A549 (cell line): Measurements from ENCODE around the gene ITCH. TPM values are rescaled to one million over a fixed set of nuclear protein-coding genes. Genes with fewer than 3 reads are reported as not detected.
A peak's percentile ranks its signal among the peaks of the same experiment; 100 is the strongest.
"Not testable (repeated sequence)": the region's sequence is repeated elsewhere in the genome, so short reads cannot be mapped to it uniquely, and the experiment has no call there.

Experiments used
- ATAC-seq, 2 experiments: fragments of 200-7000 bp in 1 of 2; fragments of >200 bp in 1 of 2; cut with Nextera tagmentation in 1 of 2; cut with Tn5 transposase in 1 of 2; 3 replicates each; pipeline versions ENCODE4 v1.8.0 to v1.9.1; 2018 to 2020; ENCODE audit warnings: mild to moderate bottlenecking in 1 of 2, moderate library complexity in 1 of 2
- CTCF ChIA-PET: fragments of 300-600 bp; sonication (Branson Sonifier 250); formaldehyde crosslinking; extraction: SDS; loops from one replicate; lab custom pipeline; 2021; ENCODE audit warnings: antibody characterized with exemption, inconsistent platforms; lab: Yijun Ruan, JAX
- POLR2A ChIA-PET: fragments of 350-600 bp; formaldehyde crosslinking; extraction: SDS; loops from one replicate; lab custom pipeline; 2021; ENCODE audit warnings: antibody characterized with exemption, inconsistent platforms; lab: Yijun Ruan, JAX
- DNase-seq, 2 experiments: peaks; one replicate each; pipeline versions ENCODE4 v3.0.0 to v3.0.0-alpha.2; 2011 to 2016; ENCODE audit warnings: low read depth in 1 of 2, low spot score in 1 of 2
- FAIRE-seq: peaks from 2 replicates; lab custom pipeline; 2011; peaks lifted over from hg19 to GRCh38; lab: Jason Lieb, UNC
- H3K27ac ChIP-seq, 2 experiments: fragments of >200 bp; sonication (Bioruptor Twin); formaldehyde crosslinking; 3 replicates each; pipeline ENCODE4 v1.5.1; 2016 to 2017
- H3K4me1 ChIP-seq: fragments of >200 bp; sonication (Bioruptor Twin); formaldehyde crosslinking; 3 replicates; pipeline ENCODE4 v1.6.1; 2016
- H3K4me2 ChIP-seq: fragments of >200 bp; sonication (Bioruptor Twin); formaldehyde crosslinking; 3 replicates; pipeline ENCODE4 v1.6.1; 2016
- H3K4me3 ChIP-seq: fragments of >200 bp; sonication (Bioruptor Twin); formaldehyde crosslinking; 3 replicates; pipeline ENCODE4 v1.5.1; 2016
- H3K9me3 ChIP-seq: fragments of >200 bp; sonication (Bioruptor Twin); formaldehyde crosslinking; 3 replicates; pipeline ENCODE4 v1.6.1; 2016
- BCL3 ChIP-seq: fragments of >200 bp; sonication (Bioruptor Twin); formaldehyde crosslinking; IDR thresholded peaks from 3 replicates; pipeline ENCODE4 v1.6.1; 2016
- CBX8 ChIP-seq: fragments of 200-600 bp; sonication (generic); IDR thresholded peaks from 2 replicates; pipeline ENCODE4 v1.6.1; 2016
- CHD4 ChIP-seq: fragments of 200-600 bp; sonication (generic); IDR thresholded peaks from 2 replicates; pipeline ENCODE4 v1.6.1; 2016; ENCODE audit warnings: antibody characterized with exemption, mild to moderate bottlenecking, borderline replicate concordance
- E2F6 ChIP-seq: IDR thresholded peaks from 2 replicates; pipeline ENCODE4 v1.6.1; 2012; ENCODE audit warnings: low read depth, borderline replicate concordance
- EHF ChIP-seq: fragments of 250-450 bp; sonication (Bioruptor Pico); IDR thresholded peaks from 2 replicates; pipeline ENCODE4 v1.5.0; 2020; ENCODE audit warnings: mild to moderate bottlenecking
- FOSL2 ChIP-seq, 2 experiments: fragments of 450-650 bp in 1 of 2; fragments of >200 bp in 1 of 2; sonication (Bioruptor Twin) in 1 of 2; formaldehyde crosslinking; IDR thresholded peaks; 2 replicates each; pipeline versions ENCODE4 v1.5.0 to v1.6.1; 2016 to 2020; ENCODE audit warnings: mild to moderate bottlenecking in 1 of 2, moderate library complexity in 1 of 2
- GATA3 ChIP-seq: IDR thresholded peaks from 2 replicates; pipeline ENCODE4 v1.6.1; 2012; ENCODE audit warnings: borderline replicate concordance
- HMGXB4 ChIP-seq: fragments of 250-450 bp; sonication (Bioruptor Pico); IDR thresholded peaks from 2 replicates; pipeline ENCODE4 v1.5.0; 2021; ENCODE audit warnings: mild to moderate bottlenecking, moderate library complexity, borderline replicate concordance
- JUN ChIP-seq, 2 experiments: fragments of >200 bp; sonication (Bioruptor Twin); formaldehyde crosslinking; IDR thresholded peaks; 2 replicates in 1 of 2; 3 replicates in 1 of 2; pipeline ENCODE4 v1.6.1; 2016 to 2017
- MAZ ChIP-seq: fragments of 150-350 bp; IDR thresholded peaks from 2 replicates; pipeline ENCODE4 v1.6.1; 2014; ENCODE audit warnings: antibody characterized with exemption, low read depth, low read length, borderline replicate concordance
- NR3C1 ChIP-seq: fragments of >200 bp; sonication (Bioruptor Twin); formaldehyde crosslinking; IDR thresholded peaks from 3 replicates; pipeline ENCODE4 v1.6.1; 2017
- PBX3 ChIP-seq: IDR thresholded peaks from 2 replicates; pipeline ENCODE4 v1.6.1; 2012
- POLR2AphosphoS2 ChIP-seq: conservative IDR thresholded peaks from 2 replicates; pipeline ENCODE4 v1.6.1; 2012; ENCODE audit warnings: low read length, improper control_type of control experiment, inconsistent platforms
- RARB ChIP-seq: fragments of 250-450 bp; sonication (Bioruptor Pico); IDR thresholded peaks from 2 replicates; pipeline ENCODE4 v1.8.0; 2021; ENCODE audit warnings: mild to moderate bottlenecking, moderate library complexity
- RFX5 ChIP-seq: fragments of 450-650 bp; IDR thresholded peaks from 2 replicates; pipeline ENCODE4 v1.7.1; 2014; ENCODE audit warnings: antibody characterized with exemption, mild to moderate bottlenecking, moderate library complexity
- SMC3 ChIP-seq: fragments of >200 bp; sonication (Bioruptor Twin); formaldehyde crosslinking; IDR thresholded peaks from 3 replicates; pipeline ENCODE4 v1.6.1; 2018; ENCODE audit warnings: inconsistent platforms
- USF2 ChIP-seq: fragments of 450-650 bp; IDR thresholded peaks from 2 replicates; pipeline ENCODE4 v1.6.1; 2014; ENCODE audit warnings: antibody characterized with exemption
- ZFP36 ChIP-seq: fragments of 450-650 bp; IDR thresholded peaks from 2 replicates; pipeline ENCODE4 v1.6.1; 2014; ENCODE audit warnings: borderline replicate concordance; ENCODE audit not compliant: partially characterized antibody
- WGBS: methylation state at CpG from one replicate; pipeline ENCODE4 v1.1.6; 2017; ENCODE audit errors: missing lambda C conversion rate; 5-methylcytosine and 5-hydroxymethylcytosine counted together
- polyA plus RNA-seq, 4 experiments: library from polyadenylated mRNA; depleted of rRNA in 3 of 4; stranded (reverse); fragments of >200 nt; fragmentation: RNase III in 1 of 4; extraction: RNeasy Plus Mini Kit Qiagen cat#74134 plus additional on column Dnase treatment in 1 of 4; gene quantifications; 2 replicates in 3 of 4; 3 replicates in 1 of 4; pipeline ENCODE4 v1.2.3, GENCODE V29; 2011 to 2017

The ITCH gene
- polyA plus RNA-seq, 2 of the 4 experiments (the other 2 are of a cell fraction): 23.9 to 24.4 TPM

- ChIA-PET POLR2A (no interaction called here), CTCF (interaction anchor here (1.3 to 1.9 kb wide), 2 partner anchors 9 to 85 kb away, joined by 3 to 11 read pairs; no protein-coding TSS in a partner anchor)
- no peaks in the 10 kb centered on the region for H3K9me3 ChIP-seq
- DNase-seq: no peak
- no peak overlapping the region for H3K4me3 ChIP-seq
- no peak for FAIRE-seq
- ATAC-seq: no peak
- no peak for TF ChIP-seq PBX3
- no peak for TF ChIP-seq JUN (IDR thresholded peaks at IDR 0.05)
- no peak for TF ChIP-seq HMGXB4 (CRISPR knock-in tag)
- TF ChIP-seq EHF: no peak
- TF ChIP-seq USF2: no peak
- TF ChIP-seq RARB (CRISPR knock-in tag): no peak
- TF ChIP-seq CHD4: no peak
- TF ChIP-seq E2F6: no peak
- TF ChIP-seq RFX5: no peak
- TF ChIP-seq POLR2AphosphoS2: no peak
- TF ChIP-seq SMC3: no peak
- no peak for TF ChIP-seq MAZ
- no peak for TF ChIP-seq CBX8
- no peak for TF ChIP-seq BCL3
- TF ChIP-seq FOSL2 (IDR thresholded peaks at IDR 0.05): no peak
- no peak for TF ChIP-seq FOSL2 (CRISPR knock-in tag; IDR thresholded peaks at IDR 0.05)
- TF ChIP-seq ZFP36: no peak
- TF ChIP-seq NR3C1: no peak
- no peak for TF ChIP-seq GATA3
- TF ChIP-seq, all 56 proteins: peak for 0
- Histone ChIP-seq H3K4me1 (peaks cover 37% of the 10 kb centered on the region), H3K4me2 (no peak overlapping the region), H3K27ac (0 out of 6 replicates have a peak overlapping the region, but pooled peaks of 1 of the 2 experiments have one; percentile 8)
- 92% methylated on average over 9 of the region's 9 CpGs for WGBS
Measured at GRCh38 chr20:34397096-34397495, 34.0 kb downstream of the ITCH start.

GRCh38 chr20:34400776-34401175, 37.7 kb downstream of the ITCH start:
- H3K4me2 ChIP-seq: peak overlapping the region; percentile 34; the same call in 2 of the 3 replicates
- WGBS: 71% methylated on average over 6 of the region's 6 CpGs
- H3K9me3 ChIP-seq, H3K4me3 ChIP-seq, DNase-seq, POLR2A ChIA-PET, FAIRE-seq: not testable (repeated sequence)
- H3K4me1 ChIP-seq: peaks cover 39% of the 10 kb centered on the region
- ATAC-seq: peak in 1 of 2 experiments; percentile 56; a peak in 3 of 6 replicates
- H3K27ac ChIP-seq: peak overlapping the region in 1 of 2 experiments; percentile 47; a peak in 2 of 6 replicates
- CTCF ChIA-PET: interaction anchor here (0.5 to 7.7 kb wide), 4 partner anchors 15 to 166 kb away, joined by 3 to 58 read pairs (median 4); partner anchors contain the start of gene ITCH
